Neural cell (in vitro differentiated cells): ENCODE data around the gene TET2. TPM values are rescaled to one million over a fixed set of nuclear protein-coding genes. Genes with fewer than 3 reads are reported as not detected.

Experiments
- H2AFZ ChIP-seq: fragments of 200-600, 300-800 bp; sonication (generic), shearing (Covaris generic); 2 replicates; pipeline ENCODE4 v1.6.0; 2014; ENCODE audit warnings: low read depth, mild to moderate bottlenecking, antibody characterized with exemption, low read length, moderate library complexity
- H3F3A ChIP-seq: fragments of 200-600 bp; shearing (Covaris generic); 2 replicates; pipeline ENCODE4 v1.6.1; 2016; ENCODE audit warnings: mild to moderate bottlenecking, moderate library complexity, mixed read lengths, antibody characterized with exemption, low read length; ENCODE audit not compliant: insufficient read depth, poor library complexity, severe bottlenecking
- H3K27ac ChIP-seq: fragments of 200-600, 300-800 bp; sonication (generic), shearing (Covaris generic); 2 replicates; pipeline ENCODE4 v1.5.1; 2014; ENCODE audit warnings: mild to moderate bottlenecking, low read length, moderate library complexity
- H3K27me3 ChIP-seq: fragments of 300-800, 200-600 bp; sonication (generic), shearing (Covaris generic); 2 replicates; pipeline ENCODE4 v1.6.0; 2014; ENCODE audit warnings: mild to moderate bottlenecking, low read depth, low read length, moderate library complexity; ENCODE audit not compliant: insufficient read depth
- H3K36me3 ChIP-seq: fragments of 300-800, 200-600 bp; sonication (generic), shearing (Covaris generic); 2 replicates; pipeline ENCODE4 v1.5.1; 2014; ENCODE audit warnings: mild to moderate bottlenecking, antibody characterized with exemption, low read length, moderate library complexity; ENCODE audit not compliant: insufficient read depth
- H3K4me2 ChIP-seq: fragments of 300-800, 200-600 bp; sonication (generic), shearing (Covaris generic); 2 replicates; pipeline ENCODE4 v1.6.0; 2014; ENCODE audit warnings: mild to moderate bottlenecking, low read length
- H3K4me3 ChIP-seq: fragments of 300-800, 200-600 bp; sonication (generic), shearing (Covaris generic); 2 replicates; pipeline ENCODE4 v1.5.1; 2014; ENCODE audit warnings: mild to moderate bottlenecking, low read length, moderate library complexity
- H3K79me2 ChIP-seq: fragments of 200-600 bp; shearing (Covaris generic); replicated peaks from 2 replicates; pipeline ENCODE4 v1.6.0; 2014; ENCODE audit warnings: mild to moderate bottlenecking, low read length, moderate library complexity; ENCODE audit not compliant: insufficient read depth
- H3K9ac ChIP-seq: fragments of 300-800, 200-600 bp; sonication (generic), shearing (Covaris generic); 2 replicates; pipeline ENCODE4 v1.6.1; 2016; ENCODE audit warnings: mild to moderate bottlenecking, low read length, mixed read lengths
- H3K9me2 ChIP-seq: fragments of 200-600 bp; shearing (Covaris generic); 2 replicates; pipeline ENCODE4 v1.6.1; 2016; ENCODE audit warnings: mild to moderate bottlenecking, low read length, mixed read lengths; ENCODE audit not compliant: insufficient read depth
- H3K9me3 ChIP-seq: fragments of 200-600, 300-800 bp; sonication (generic), shearing (Covaris generic); 2 replicates; pipeline ENCODE4 v1.6.1; 2016; ENCODE audit warnings: mild to moderate bottlenecking, mixed run types, low read length, moderate library complexity, mixed read lengths
- H4K20me1 ChIP-seq: fragments of 200-600 bp; shearing (Covaris generic); 2 replicates; pipeline ENCODE4 v1.6.1; 2016; ENCODE audit warnings: mild to moderate bottlenecking, mixed run types; ENCODE audit not compliant: insufficient read depth
- CTCF ChIP-seq: fragments of 450-650 bp; IDR thresholded peaks from 2 replicates; pipeline ENCODE4 v1.5.1; 2014; ENCODE audit warnings: antibody characterized with exemption, mild to moderate bottlenecking, moderate library complexity; ENCODE audit not compliant: poor library complexity, severe bottlenecking
- EP300 ChIP-seq: fragments of 450-650 bp; conservative IDR thresholded peaks from 2 replicates; pipeline ENCODE4 v1.6.1; 2014; ENCODE audit warnings: antibody characterized with exemption, mild to moderate bottlenecking, moderate library complexity; ENCODE audit not compliant: poor library complexity, severe bottlenecking
- EZH2 ChIP-seq: fragments of 200-600, 300-800 bp; shearing (Covaris generic), sonication (generic); IDR thresholded peaks from 2 replicates; pipeline ENCODE4 v1.6.1; 2014; ENCODE audit warnings: antibody characterized with exemption, low read length, borderline replicate concordance, mild to moderate bottlenecking; ENCODE audit not compliant: insufficient read depth, poor library complexity, severe bottlenecking
- MXI1 ChIP-seq: fragments of 450-650 bp; conservative IDR thresholded peaks from 2 replicates; pipeline ENCODE4 v1.6.1; 2014; ENCODE audit warnings: antibody characterized with exemption, mild to moderate bottlenecking; ENCODE audit not compliant: poor library complexity, severe bottlenecking
- POLR2AphosphoS5 ChIP-seq: IDR thresholded peaks from 2 replicates; pipeline ENCODE4 v1.6.1; 2012
- RAD21 ChIP-seq: fragments of 450-650 bp; conservative IDR thresholded peaks from 2 replicates; pipeline ENCODE4 v1.6.1; 2014; ENCODE audit warnings: antibody characterized with exemption, mild to moderate bottlenecking, moderate library complexity
- REST ChIP-seq: IDR thresholded peaks from 2 replicates; pipeline ENCODE4 v1.6.1; 2012; ENCODE audit warnings: borderline replicate concordance
- SMC3 ChIP-seq: fragments of 450-650 bp; conservative IDR thresholded peaks from 2 replicates; pipeline ENCODE4 v1.6.1; 2014; ENCODE audit warnings: antibody characterized with exemption, mild to moderate bottlenecking, moderate library complexity; ENCODE audit not compliant: poor library complexity
- TAF1 ChIP-seq: IDR thresholded peaks from 2 replicates; pipeline ENCODE4 v1.6.1; 2012; ENCODE audit warnings: low read depth
- polyA plus RNA-seq: library from polyadenylated mRNA; depleted of rRNA; stranded (reverse); fragments of >200 nt; gene quantifications from 2 replicates; pipeline ENCODE4 v1.2.3, GENCODE V29; 2014

TET2 gene
- polyA plus RNA-seq, 1 donor from 2014 or later, result 27.1 TPM

GRCh38 chr4:105145156-105145902, 1.3 kb upstream of the TET2 start:
- no peaks in the 10 kb centered on the region for H3K9me2 ChIP-seq
- H3K27ac ChIP-seq, result peak overlapping the region; percentile 99
- H3K79me2 ChIP-seq, result peaks cover 35% of the 10 kb centered on the region
- no peaks in the 10 kb centered on the region for H4K20me1 ChIP-seq
- H3K36me3 ChIP-seq, result no peaks in the 10 kb centered on the region
- TF ChIP-seq MXI1, result no peak
- peak overlapping the region; percentile 92 for H3K4me3 ChIP-seq
- peak overlapping the region; percentile 99 for H3K9ac ChIP-seq
- no peaks in the 10 kb centered on the region for H3K9me3 ChIP-seq
- H3K4me2 ChIP-seq, result peak overlapping the region; percentile 49
- H3F3A ChIP-seq, result no peaks in the 10 kb centered on the region
- H2AFZ ChIP-seq, result no peak overlapping the region
- H3K27me3 ChIP-seq, result no peaks in the 10 kb centered on the region

GRCh38 chr4:105145903-105146275, 787 bp upstream of the TET2 start:
- H4K20me1 ChIP-seq, result no peaks in the 10 kb centered on the region
- H3K9me2 ChIP-seq, result no peaks in the 10 kb centered on the region
- peak overlapping the region; percentile 56 for H2AFZ ChIP-seq
- no peaks in the 10 kb centered on the region for H3K9me3 ChIP-seq
- H3K27me3 ChIP-seq, result no peaks in the 10 kb centered on the region
- peak overlapping the region; percentile 99 for H3K9ac ChIP-seq
- peak overlapping the region; percentile 92 for H3K4me3 ChIP-seq
- H3K79me2 ChIP-seq, result peaks cover 40% of the 10 kb centered on the region
- H3F3A ChIP-seq, result no peaks in the 10 kb centered on the region
- peak overlapping the region; percentile 49 for H3K4me2 ChIP-seq
- H3K36me3 ChIP-seq, result no peaks in the 10 kb centered on the region
- peak overlapping the region; percentile 99 for H3K27ac ChIP-seq
- TF ChIP-seq CTCF (no peak), EP300 (no peak), POLR2AphosphoS5 (no peak), RAD21 (no peak), EZH2 (no peak), TAF1 (no peak), MXI1 (no peak), REST (no peak), SMC3 (no peak)
